Astrocyte of the cerebellum (primary cell): ENCODE results near the gene SPG7.

Source experiments
- DNase-seq: peaks from one replicate; pipeline ENCODE4 v3.0.0-alpha.2; 2011; ENCODE audit warnings: low read depth
- H3K4me3 ChIP-seq: 2 replicates; pipeline ENCODE4 v1.5.1; 2011; ENCODE audit warnings: mild to moderate bottlenecking, low read depth, low read length, moderate library complexity
- in situ Hi-C: cut with HindIII; loops from 2 replicates; pipeline ENCODE4 v1.10.0; 2017; ENCODE audit warnings: low sequenced_read_pairs
- TF ChIP-seq, protein P1 (sequence below): IDR thresholded peaks from 2 replicates; pipeline ENCODE4 v1.5.1; 2012; ENCODE audit warnings: low read length, low read depth, moderate library complexity, mild to moderate bottlenecking; ENCODE audit errors: missing control alignments

SPG7 gene

DNA sequence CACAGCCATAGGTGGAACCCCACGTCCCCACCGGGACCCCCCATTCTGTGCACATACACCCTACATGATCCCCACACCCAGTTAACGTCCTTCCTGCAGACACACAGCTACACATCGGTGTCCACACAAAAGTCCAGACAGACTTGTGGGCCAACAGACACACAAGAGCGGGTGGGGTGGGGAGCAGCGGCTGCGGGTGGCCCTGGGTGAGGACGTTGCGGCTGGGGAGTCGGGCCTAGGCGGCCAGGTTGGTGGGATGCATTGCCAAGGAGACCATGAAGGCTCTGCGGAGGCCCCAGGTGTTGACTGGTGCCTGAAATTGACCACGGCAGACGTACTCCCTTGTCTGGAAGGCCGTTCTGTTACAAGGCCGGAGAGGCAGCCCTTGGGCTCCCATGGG lies 96.6 kb downstream of the SPG7 start:
- DNase-seq: no peak
- in situ Hi-C loops: no loop called here
- TF ChIP-seq, protein P1, sequence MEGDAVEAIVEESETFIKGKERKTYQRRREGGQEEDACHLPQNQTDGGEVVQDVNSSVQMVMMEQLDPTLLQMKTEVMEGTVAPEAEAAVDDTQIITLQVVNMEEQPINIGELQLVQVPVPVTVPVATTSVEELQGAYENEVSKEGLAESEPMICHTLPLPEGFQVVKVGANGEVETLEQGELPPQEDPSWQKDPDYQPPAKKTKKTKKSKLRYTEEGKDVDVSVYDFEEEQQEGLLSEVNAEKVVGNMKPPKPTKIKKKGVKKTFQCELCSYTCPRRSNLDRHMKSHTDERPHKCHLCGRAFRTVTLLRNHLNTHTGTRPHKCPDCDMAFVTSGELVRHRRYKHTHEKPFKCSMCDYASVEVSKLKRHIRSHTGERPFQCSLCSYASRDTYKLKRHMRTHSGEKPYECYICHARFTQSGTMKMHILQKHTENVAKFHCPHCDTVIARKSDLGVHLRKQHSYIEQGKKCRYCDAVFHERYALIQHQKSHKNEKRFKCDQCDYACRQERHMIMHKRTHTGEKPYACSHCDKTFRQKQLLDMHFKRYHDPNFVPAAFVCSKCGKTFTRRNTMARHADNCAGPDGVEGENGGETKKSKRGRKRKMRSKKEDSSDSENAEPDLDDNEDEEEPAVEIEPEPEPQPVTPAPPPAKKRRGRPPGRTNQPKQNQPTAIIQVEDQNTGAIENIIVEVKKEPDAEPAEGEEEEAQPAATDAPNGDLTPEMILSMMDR: no peak

GRCh38 chr16:89605186-89605970 lies 97.2 kb downstream of the SPG7 start:
- no peak overlapping the region for H3K4me3 ChIP-seq
- TF ChIP-seq, protein P1: no peak
- in situ Hi-C loops: no loop called here
- DNase-seq: no peak

More for the DNA sequence above, 96.6 kb downstream of the SPG7 start:
- H3K4me3 ChIP-seq: no peak overlapping the region

DNA sequence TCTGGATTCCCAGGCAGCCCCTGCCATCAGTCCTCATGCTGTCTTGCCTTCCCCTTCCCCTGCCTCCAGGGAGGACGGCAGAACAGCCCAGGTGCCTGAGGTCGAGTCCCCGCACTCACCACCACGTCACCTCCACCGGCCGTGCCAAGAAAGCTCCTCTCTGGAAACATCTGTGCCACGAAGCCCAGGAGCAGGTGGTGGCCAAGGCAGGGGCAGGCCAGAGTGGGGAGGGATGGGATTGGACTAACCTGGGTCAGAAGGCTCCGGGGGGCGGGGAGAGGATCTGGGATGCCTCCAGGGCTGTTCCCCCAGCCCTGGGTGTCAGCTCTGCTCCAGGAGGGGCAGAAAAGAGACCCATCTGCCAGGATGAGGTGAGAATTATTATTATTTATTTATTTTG lies 97.8 kb downstream of the SPG7 start:
- DNase-seq: no peak
- in situ Hi-C loops: no loop called here
- TF ChIP-seq, protein P1: no peak
- H3K4me3 ChIP-seq: no peak overlapping the region
